Measurements from ENCODE around the gene IFNL1. TPM values are rescaled to one million over a fixed set of nuclear protein-coding genes. Genes with fewer than 3 reads are reported as not detected.

IFNL1 gene
- total and polyA plus RNA-seq, 4 donors, result not detected

- peaks cover 2% of the 10 kb centered on the region for H3K36me3 ChIP-seq (ENCODE audit: control insufficient read depth, insufficient read depth, low read length)
- H3K27me3 ChIP-seq (ENCODE audit: control insufficient read depth, insufficient read depth, low read length), result peaks cover 4% of the 10 kb centered on the region
- 63% methylated on average over 13 of the region's 17 CpGs for WGBS (ENCODE audit: insufficient coverage)
- H3K9me3 ChIP-seq (ENCODE audit: control insufficient read depth, insufficient read depth, low read length), result no peaks in the 10 kb centered on the region
- no peak for DNase-seq (ENCODE audit: low read depth in 4 of 6, low spot score in 6 of 6)
- H3K4me1 ChIP-seq (ENCODE audit: control insufficient read depth, insufficient read depth, low read length), result no peaks in the 10 kb centered on the region
- no peak overlapping the region for H3K27ac ChIP-seq (ENCODE audit: low read depth, low read length)
- no peak overlapping the region for H3K4me3 ChIP-seq (ENCODE audit: low read depth, low read length)
These were observed 1.9 kb downstream of the IFNL1 start for GRCh38 chr19:39297931-39298634.

- H3K9me3 ChIP-seq (ENCODE audit: control insufficient read depth, insufficient read depth, low read length), result no peaks in the 10 kb centered on the region
- no peak overlapping the region for H3K4me3 ChIP-seq (ENCODE audit: low read depth, low read length)
- H3K36me3 ChIP-seq (ENCODE audit: control insufficient read depth, insufficient read depth, low read length), result peaks cover 2% of the 10 kb centered on the region
- no peaks in the 10 kb centered on the region for H3K4me1 ChIP-seq (ENCODE audit: control insufficient read depth, insufficient read depth, low read length)
- peaks cover 4% of the 10 kb centered on the region for H3K27me3 ChIP-seq (ENCODE audit: control insufficient read depth, insufficient read depth, low read length)
- 92% methylated on average over 6 of the region's 9 CpGs for WGBS (ENCODE audit: insufficient coverage)
- H3K27ac ChIP-seq (ENCODE audit: low read depth, low read length), result no peak overlapping the region
- no peak for DNase-seq (ENCODE audit: low read depth in 4 of 6, low spot score in 6 of 6)
These were observed 3.2 kb downstream of the IFNL1 start for GRCh38 chr19:39299404-39299803.

- Histone ChIP-seq H3K9me3 (ENCODE audit: control insufficient read depth, insufficient read depth, low read length) (no peaks in the 10 kb centered on the region), H3K4me3 (ENCODE audit: low read depth, low read length) (no peak overlapping the region), H3K27me3 (ENCODE audit: control insufficient read depth, insufficient read depth, low read length) (peaks cover 4% of the 10 kb centered on the region), H3K36me3 (ENCODE audit: control insufficient read depth, insufficient read depth, low read length) (peaks cover 2% of the 10 kb centered on the region), H3K4me1 (ENCODE audit: control insufficient read depth, insufficient read depth, low read length) (no peaks in the 10 kb centered on the region), H3K27ac (ENCODE audit: low read depth, low read length) (no peak overlapping the region)
- DNase-seq (ENCODE audit: low read depth in 4 of 6, low spot score in 6 of 6), result no peak
- 89% methylated on average over 6 of the region's 10 CpGs for WGBS (ENCODE audit: insufficient coverage)
These were observed 3.6 kb downstream of the IFNL1 start for GRCh38 chr19:39299832-39300231.

GRCh38 chr19:39301021-39301420 is 4.8 kb downstream of the IFNL1 start:
- Histone ChIP-seq H3K4me1 (ENCODE audit: control insufficient read depth, insufficient read depth, low read length) (peaks cover 5% of the 10 kb centered on the region), H3K9me3 (ENCODE audit: control insufficient read depth, insufficient read depth, low read length) (no peaks in the 10 kb centered on the region), H3K36me3 (ENCODE audit: control insufficient read depth, insufficient read depth, low read length) (peaks cover 2% of the 10 kb centered on the region), H3K27me3 (ENCODE audit: control insufficient read depth, insufficient read depth, low read length) (peaks cover 4% of the 10 kb centered on the region), H3K4me3 (ENCODE audit: low read depth, low read length) (no peak overlapping the region), H3K27ac (ENCODE audit: low read depth, low read length) (no peak overlapping the region)
- DNase-seq (ENCODE audit: low read depth in 4 of 6, low spot score in 6 of 6), result no peak
- WGBS (ENCODE audit: insufficient coverage), result no CpG with 5 or more reads among the region's 4 CpGs

- peaks cover 4% of the 10 kb centered on the region for H3K27me3 ChIP-seq (ENCODE audit: control insufficient read depth, insufficient read depth, low read length)
- DNase-seq (ENCODE audit: low read depth in 4 of 6, low spot score in 6 of 6), result no peak
- no peak overlapping the region for H3K27ac ChIP-seq (ENCODE audit: low read depth, low read length)
- peaks cover 2% of the 10 kb centered on the region for H3K36me3 ChIP-seq (ENCODE audit: control insufficient read depth, insufficient read depth, low read length)
- H3K4me1 ChIP-seq (ENCODE audit: control insufficient read depth, insufficient read depth, low read length), result peaks cover 5% of the 10 kb centered on the region
- no CpG with 5 or more reads among the region's 3 CpGs for WGBS (ENCODE audit: insufficient coverage)
- H3K9me3 ChIP-seq (ENCODE audit: control insufficient read depth, insufficient read depth, low read length), result no peaks in the 10 kb centered on the region
- H3K4me3 ChIP-seq (ENCODE audit: low read depth, low read length), result no peak overlapping the region
These were observed 5.4 kb downstream of the IFNL1 start for GRCh38 chr19:39301562-39301961.

- Histone ChIP-seq H3K27ac (ENCODE audit: low read depth, low read length) (no peak overlapping the region), H3K9me3 (ENCODE audit: control insufficient read depth, insufficient read depth, low read length) (no peaks in the 10 kb centered on the region), H3K4me1 (ENCODE audit: control insufficient read depth, insufficient read depth, low read length) (peaks cover 24% of the 10 kb centered on the region), H3K36me3 (ENCODE audit: control insufficient read depth, insufficient read depth, low read length) (peaks cover 17% of the 10 kb centered on the region), H3K4me3 (ENCODE audit: low read depth, low read length) (no peak overlapping the region), H3K27me3 (ENCODE audit: control insufficient read depth, insufficient read depth, low read length) (peaks cover 21% of the 10 kb centered on the region)
- DNase-seq (ENCODE audit: low read depth in 4 of 6, low spot score in 6 of 6), result no peak
- 58% methylated on average over 4 of the region's 10 CpGs for WGBS (ENCODE audit: insufficient coverage)
These were observed 7.4 kb downstream of the IFNL1 start for GRCh38 chr19:39303373-39304184.

GRCh38 chr19:39304185-39304513 is 7.9 kb downstream of the IFNL1 start:
- Histone ChIP-seq H3K9me3 (ENCODE audit: control insufficient read depth, insufficient read depth, low read length) (no peaks in the 10 kb centered on the region), H3K36me3 (ENCODE audit: control insufficient read depth, insufficient read depth, low read length) (peaks cover 20% of the 10 kb centered on the region), H3K27me3 (ENCODE audit: control insufficient read depth, insufficient read depth, low read length) (peaks cover 25% of the 10 kb centered on the region), H3K4me3 (ENCODE audit: low read depth, low read length) (no peak overlapping the region), H3K4me1 (ENCODE audit: control insufficient read depth, insufficient read depth, low read length) (peaks cover 25% of the 10 kb centered on the region), H3K27ac (ENCODE audit: low read depth, low read length) (no peak overlapping the region)
- DNase-seq (ENCODE audit: low read depth in 4 of 6, low spot score in 6 of 6), result no peak

GRCh38 chr19:39304701-39305571 is 8.7 kb downstream of the IFNL1 start:
- no peak for DNase-seq (ENCODE audit: low read depth in 4 of 6, low spot score in 6 of 6)
- Histone ChIP-seq H3K27me3 (ENCODE audit: control insufficient read depth, insufficient read depth, low read length) (peaks cover 25% of the 10 kb centered on the region), H3K4me3 (ENCODE audit: low read depth, low read length) (no peak overlapping the region), H3K9me3 (ENCODE audit: control insufficient read depth, insufficient read depth, low read length) (no peaks in the 10 kb centered on the region), H3K36me3 (ENCODE audit: control insufficient read depth, insufficient read depth, low read length) (peaks cover 20% of the 10 kb centered on the region), H3K27ac (ENCODE audit: low read depth, low read length) (no peak overlapping the region), H3K4me1 (ENCODE audit: control insufficient read depth, insufficient read depth, low read length) (peaks cover 25% of the 10 kb centered on the region)
- WGBS (ENCODE audit: insufficient coverage), result 28% methylated on average over 4 of the region's 6 CpGs

GRCh38 chr19:39306075-39306474 is 9.9 kb downstream of the IFNL1 start:
- no peak for DNase-seq (ENCODE audit: low read depth in 4 of 6, low spot score in 6 of 6)
- Histone ChIP-seq H3K36me3 (ENCODE audit: control insufficient read depth, insufficient read depth, low read length) (peaks cover 25% of the 10 kb centered on the region), H3K27ac (ENCODE audit: low read depth, low read length) (no peak overlapping the region), H3K4me3 (ENCODE audit: low read depth, low read length) (no peak overlapping the region), H3K27me3 (ENCODE audit: control insufficient read depth, insufficient read depth, low read length) (peaks cover 25% of the 10 kb centered on the region), H3K9me3 (ENCODE audit: control insufficient read depth, insufficient read depth, low read length) (no peaks in the 10 kb centered on the region), H3K4me1 (ENCODE audit: control insufficient read depth, insufficient read depth, low read length) (peaks cover 35% of the 10 kb centered on the region)

Measured in spinal cord (tissue), 10 donors.